ENCODE data around the gene PLA2G4E. TPM values are rescaled to one million over a fixed set of nuclear protein-coding genes. Genes with fewer than 3 reads are reported as not detected.

Gene PLA2G4E
- total and polyA plus RNA-seq, 2 experiments from 2014 or later, result not detected

DNA sequence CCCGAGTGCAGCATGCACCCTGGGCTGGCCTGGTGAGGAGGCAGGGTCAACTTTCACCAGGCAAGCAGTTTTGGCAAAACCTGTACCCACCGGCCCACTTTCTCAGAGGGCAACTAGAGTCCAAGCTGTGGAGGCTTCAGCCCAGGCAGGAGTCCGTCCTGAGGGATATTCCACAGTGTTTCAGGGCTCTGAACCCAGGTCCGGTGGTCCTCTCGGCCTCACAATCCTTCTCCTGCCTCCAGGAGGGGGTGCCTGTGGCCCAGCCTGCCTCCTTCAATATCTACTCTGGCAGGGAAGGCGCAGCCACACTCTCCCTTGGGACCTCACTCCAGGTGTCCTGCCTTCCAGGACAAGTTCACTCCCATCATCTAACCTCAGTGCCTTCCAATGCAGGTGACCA is 3.9 kb downstream of the PLA2G4E start (continued):
- TF ChIP-seq ZNF462 (CRISPR knock-in tag; IDR thresholded peaks at IDR 0.05) (no peak), JUNB (IDR thresholded peaks at IDR 0.05; ENCODE audit: unreplicated experiment) (no peak), CREB1 (CRISPR knock-in tag; IDR thresholded peaks at IDR 0.05; ENCODE audit: low read depth) (no peak), EZH2 (IDR thresholded peaks at IDR 0.05; ENCODE audit: low read depth, unreplicated experiment) (no peak), ZNF331 (CRISPR knock-in tag; IDR thresholded peaks at IDR 0.05; ENCODE audit: low read depth) (no peak)
- TF ChIP-seq, protein P1, sequence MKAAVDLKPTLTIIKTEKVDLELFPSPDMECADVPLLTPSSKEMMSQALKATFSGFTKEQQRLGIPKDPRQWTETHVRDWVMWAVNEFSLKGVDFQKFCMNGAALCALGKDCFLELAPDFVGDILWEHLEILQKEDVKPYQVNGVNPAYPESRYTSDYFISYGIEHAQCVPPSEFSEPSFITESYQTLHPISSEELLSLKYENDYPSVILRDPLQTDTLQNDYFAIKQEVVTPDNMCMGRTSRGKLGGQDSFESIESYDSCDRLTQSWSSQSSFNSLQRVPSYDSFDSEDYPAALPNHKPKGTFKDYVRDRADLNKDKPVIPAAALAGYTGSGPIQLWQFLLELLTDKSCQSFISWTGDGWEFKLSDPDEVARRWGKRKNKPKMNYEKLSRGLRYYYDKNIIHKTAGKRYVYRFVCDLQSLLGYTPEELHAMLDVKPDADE (IDR thresholded peaks at IDR 0.05), result no peak

- Histone ChIP-seq H3K4me2 (no peak overlapping the region), H3K36me3 (ENCODE audit: insufficient read depth) (no peaks in the 10 kb centered on the region), H3K9me2 (ENCODE audit: insufficient read depth) (no peaks in the 10 kb centered on the region), H3K4me1 (ENCODE audit: insufficient read depth) (no peaks in the 10 kb centered on the region), H3K27me3 (ENCODE audit: insufficient read depth) (no peaks in the 10 kb centered on the region), H4K20me1 (replicated peaks; ENCODE audit: insufficient read depth) (no peaks in the 10 kb centered on the region; the same call in 1 of the 2 replicates), H3F3A (replicated peaks; ENCODE audit: low read depth) (no peaks in the 10 kb centered on the region), H3K79me2 (replicated peaks; ENCODE audit: insufficient read depth) (no peaks in the 10 kb centered on the region), H2AFZ (no peak overlapping the region), H3K27ac (ENCODE audit: low read depth) (no peak overlapping the region), H3K4me3 (no peak overlapping the region)
- Mint-ChIP-seq H3K4me3 (no peak overlapping the region), H3K4me1 (peaks cover 6% of the 10 kb centered on the region), H3K9me3 (no peaks in the 10 kb centered on the region; the same call in 2 of the 3 replicates), H3K36me3 (ENCODE audit: low read depth) (no peaks in the 10 kb centered on the region), H3K27me3 (ENCODE audit: insufficient read depth, low read depth, poor library complexity) (peaks cover 10% of the 10 kb centered on the region), H3K27ac (no peak overlapping the region)
- ATAC-seq, result no peak
- TF ChIP-seq REST (IDR thresholded peaks at IDR 0.05; ENCODE audit: unreplicated experiment) (no peak), JUNB (IDR thresholded peaks at IDR 0.05; ENCODE audit: unreplicated experiment) (no peak), ZNF331 (CRISPR knock-in tag; IDR thresholded peaks at IDR 0.05; ENCODE audit: low read depth) (no peak), STAT1 (IDR thresholded peaks at IDR 0.05; ENCODE audit: unreplicated experiment) (no peak), EZH2 (IDR thresholded peaks at IDR 0.05; ENCODE audit: low read depth, unreplicated experiment) (no peak)
- DNase-seq (ENCODE audit: low spot score), result no peak
These were observed 6.4 kb downstream of the PLA2G4E start for GRCh38 chr15:42014406-42014805.
